ENCODE results near the gene PAWR. TPM values are rescaled to one million over a fixed set of nuclear protein-coding genes. Genes with fewer than 3 reads are reported as not detected.

PAWR gene
- total RNA-seq = 100 to 1,000 TPM in 1 of 4 donors, 10 to 100 TPM in 3; 57.5 to 109 (median 63.0) TPM

- WGBS = under 1% methylated on average over 45 of the region's 107 CpGs
- H3K9me3 ChIP-seq = no peaks in the 10 kb centered on the region
- peaks cover 46% of the 10 kb centered on the region for H3K4me1 ChIP-seq
- no peaks in the 10 kb centered on the region for H3K27me3 ChIP-seq
- peak; percentile 70 to 84 for DNase-seq (ENCODE audit: low spot score in 2 of 2)
- TF ChIP-seq POLR2AphosphoS5 (IDR thresholded peaks at IDR 0.05) (peak in 2 of 3 donors; percentile 19 to 32), EP300 (IDR thresholded peaks at IDR 0.05) (no peak)
- H3K27ac ChIP-seq = peak within 1 kb of the TSS; percentile 93
- peak within 1 kb of the TSS; percentile 85 for H3K4me3 ChIP-seq
- H3K36me3 ChIP-seq = no peaks in the 10 kb centered on the region
Observed at GRCh38 chr12:79690638-79691510, at the start of gene PAWR. PAWR (minus strand) TSS chr12:79690964; CDS start chr12:79690244, 720 bp downstream.

GRCh38 chr12:79737875-79738718 lies 47.3 kb upstream of the PAWR start:
- TF ChIP-seq POLR2AphosphoS5 (IDR thresholded peaks at IDR 0.05) (no peak), CTCF (IDR thresholded peaks at IDR 0.05) (peak; percentile 28 to 58)
- DNase-seq (ENCODE audit: low spot score in 2 of 2) = no peak

GRCh38 chr12:79732638-79733037 lies 41.9 kb upstream of the PAWR start:
- H3K36me3 ChIP-seq = no peaks in the 10 kb centered on the region
- H3K9me3 ChIP-seq = no peaks in the 10 kb centered on the region
- no peak for TF ChIP-seq EP300 (IDR thresholded peaks at IDR 0.05)
- no peak for TF ChIP-seq POLR2A (IDR thresholded peaks at IDR 0.05)
- no peak for TF ChIP-seq POLR2AphosphoS5 (IDR thresholded peaks at IDR 0.05)
- no peak for TF ChIP-seq CTCF (IDR thresholded peaks at IDR 0.05)
- H3K27me3 ChIP-seq = no peaks in the 10 kb centered on the region
- no peak overlapping the region for H3K27ac ChIP-seq
- no peak for DNase-seq (ENCODE audit: low spot score in 2 of 2)
- no peaks in the 10 kb centered on the region for H3K4me1 ChIP-seq
- no peak overlapping the region for H3K4me3 ChIP-seq

More at GRCh38 chr12:79737875-79738718, 47.3 kb upstream of the PAWR start:
- Histone ChIP-seq H3K27me3 (no peaks in the 10 kb centered on the region), H3K27ac (no peak overlapping the region), H3K4me1 (no peaks in the 10 kb centered on the region), H3K9me3 (no peaks in the 10 kb centered on the region), H3K36me3 (no peaks in the 10 kb centered on the region), H3K4me3 (no peak overlapping the region)
- WGBS = 19% methylated on average over 4 of the region's 4 CpGs

GRCh38 chr12:79725987-79726386 lies 35.2 kb upstream of the PAWR start:
- no peaks in the 10 kb centered on the region for H3K9me3 ChIP-seq
- TF ChIP-seq POLR2A (IDR thresholded peaks at IDR 0.05) = no peak
- no peak for TF ChIP-seq EP300 (IDR thresholded peaks at IDR 0.05)
- no peak for TF ChIP-seq CTCF (IDR thresholded peaks at IDR 0.05)
- no peak for TF ChIP-seq POLR2AphosphoS5 (IDR thresholded peaks at IDR 0.05)
- WGBS = 43% methylated on average over 1 of the region's 1 CpG
- no peaks in the 10 kb centered on the region for H3K27me3 ChIP-seq
- H3K36me3 ChIP-seq = no peaks in the 10 kb centered on the region
- no peak for DNase-seq (ENCODE audit: low spot score in 2 of 2)
- no peak overlapping the region for H3K4me3 ChIP-seq
- H3K4me1 ChIP-seq = no peaks in the 10 kb centered on the region
- no peak overlapping the region for H3K27ac ChIP-seq

- no peaks in the 10 kb centered on the region for H3K27me3 ChIP-seq
- no peaks in the 10 kb centered on the region for H3K4me1 ChIP-seq
- H3K9me3 ChIP-seq = no peaks in the 10 kb centered on the region
- DNase-seq (ENCODE audit: low spot score in 2 of 2) = no peak
- 91% methylated on average over 4 of the region's 4 CpGs for WGBS
- no peak for TF ChIP-seq POLR2AphosphoS5 (IDR thresholded peaks at IDR 0.05)
- TF ChIP-seq CTCF (IDR thresholded peaks at IDR 0.05) = no peak
- TF ChIP-seq EP300 (IDR thresholded peaks at IDR 0.05) = no peak
- TF ChIP-seq POLR2A (IDR thresholded peaks at IDR 0.05) = no peak
- no peaks in the 10 kb centered on the region for H3K36me3 ChIP-seq
- H3K27ac ChIP-seq = no peak overlapping the region
- H3K4me3 ChIP-seq = no peak overlapping the region
Observed at GRCh38 chr12:79717006-79717405, 26.2 kb upstream of the PAWR start.
